Measurements from ENCODE around the gene PARVB. TPM values are rescaled to one million over a fixed set of nuclear protein-coding genes. Genes with fewer than 3 reads are reported as not detected.

The PARVB gene
- total and polyA plus RNA-seq, 9 of the 15 experiments (the other 6 are each of a cell fraction or from before 2014, with no cell fraction given): 1.1 to 59.2 (median 29.2) TPM

GRCh38 chr22:44063462-44064371, 39.6 kb downstream of the PARVB start:
- H4K20me1 ChIP-seq (replicated peaks; ENCODE audit: control insufficient read depth, insufficient read depth, low read length): no peaks in the 10 kb centered on the region; the same call in 1 of the 2 replicates
- ChIA-PET POLR2A (interaction anchor here (0.6 to 0.7 kb wide), 2 partner anchors 16 to 480 kb away, joined by 3 to 4 read pairs; no protein-coding TSS in a partner anchor), CTCF (ENCODE audit: low intra/inter-chr PET ratio) (no interaction called here)
- no peak overlapping the region for H3K4me3 ChIP-seq
- no peak overlapping the region for H3K4me2 ChIP-seq (ENCODE audit: insufficient read depth, low read length)
- H3K9me3 ChIP-seq (replicated peaks; ENCODE audit: control insufficient read depth, insufficient read depth, low read depth, low read length): no peaks in the 10 kb centered on the region
- ATAC-seq (no peak), DNase-seq (ENCODE audit: extremely low read depth in 1 of 4, low spot score in 3 of 4) (no peak), FAIRE-seq (no peak)
- no TSS peak for BruUV-seq (replicated peaks)
- H2AFZ ChIP-seq (ENCODE audit: low read depth, low read length): no peak overlapping the region
- intact Hi-C loops (cut with micrococcal nuclease) (no loop called here), in situ Hi-C loops (cut with MboI) (no loop called here)
- WGBS (ENCODE audit: insufficient coverage, low coverage, missing lambda C conversion rate): 86% methylated on average over 21 of the region's 35 CpGs
- H3K36me3 ChIP-seq (ENCODE audit: control insufficient read depth, insufficient read depth, low read length): peaks cover 4% of the 10 kb centered on the region; the same call in 1 of the 3 replicates
- H3K27me3 ChIP-seq (ENCODE audit: control insufficient read depth in 2 of 2, insufficient read depth in 2 of 2, low read length in 2 of 2): no peaks in the 10 kb centered on the region
- H3K9ac ChIP-seq (ENCODE audit: insufficient read depth in 1 of 2, low read depth in 2 of 2, low read length in 2 of 2): peak overlapping the region in 1 of 2 experiments; percentile 35; a peak in 1 of 4 replicates
- peaks cover 0 to 14% of the 10 kb centered on the region in 2 experiments; a peak in 3 of 5 replicates for H3K4me1 ChIP-seq (replicated peaks in 1 of 2; ENCODE audit: control insufficient read depth in 2 of 2, insufficient read depth in 2 of 2, low read length in 2 of 2)
- H3K9me1 ChIP-seq (ENCODE audit: control insufficient read depth, insufficient read depth, low read length): no peaks in the 10 kb centered on the region
- H3K79me2 ChIP-seq (ENCODE audit: control insufficient read depth, insufficient read depth, low read length): no peaks in the 10 kb centered on the region; the same call in 2 of the 3 replicates
- H3K27ac ChIP-seq (ENCODE audit: extremely low read depth, low read depth, low read length): no peak overlapping the region
- TF ChIP-seq ZNF407 (IDR thresholded peaks at IDR 0.05; ENCODE audit: low read depth): no peak
- TF ChIP-seq ETV1 (tag; conservative IDR thresholded peaks at IDR 0.05; ENCODE audit: low read depth): no peak
- TF ChIP-seq ZNF778 (CRISPR knock-in tag; IDR thresholded peaks at IDR 0.05): no peak
- TF ChIP-seq CREB5 (CRISPR knock-in tag; IDR thresholded peaks at IDR 0.05): no peak
- TF ChIP-seq, protein P1, sequence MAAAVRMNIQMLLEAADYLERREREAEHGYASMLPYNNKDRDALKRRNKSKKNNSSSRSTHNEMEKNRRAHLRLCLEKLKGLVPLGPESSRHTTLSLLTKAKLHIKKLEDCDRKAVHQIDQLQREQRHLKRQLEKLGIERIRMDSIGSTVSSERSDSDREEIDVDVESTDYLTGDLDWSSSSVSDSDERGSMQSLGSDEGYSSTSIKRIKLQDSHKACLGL (CRISPR knock-in tag; IDR thresholded peaks at IDR 0.05; ENCODE audit: borderline replicate concordance, poor library complexity, severe bottlenecking): no peak
- TF ChIP-seq TCFL5 (CRISPR knock-in tag; conservative IDR thresholded peaks at IDR 0.05): no peak
- TF ChIP-seq CHD1 (IDR thresholded peaks at IDR 0.05; ENCODE audit: low read length): no peak
- no peak for TF ChIP-seq ZBTB9 (CRISPR knock-in tag; IDR thresholded peaks at IDR 0.05)
